ENCODE data around the gene MYOD1. TPM values are rescaled to one million over a fixed set of nuclear protein-coding genes. Genes with fewer than 3 reads are reported as not detected.

The MYOD1 gene
- total RNA-seq, 1 donor from 2014 or later, result 2.3 TPM

GRCh38 chr11:17734986-17735817 lies 15.8 kb downstream of the MYOD1 start:
- peak; percentile 32 for DNase-seq

- DNase-seq, result no peak
Observed at GRCh38 chr11:17735818-17736578, 16.6 kb downstream of the MYOD1 start.

GRCh38 chr11:17736579-17736893 lies 17.2 kb downstream of the MYOD1 start:
- no peak for DNase-seq

GRCh38 chr11:17736930-17737817 lies 17.8 kb downstream of the MYOD1 start:
- DNase-seq, result no peak

- no peak for DNase-seq
Observed at GRCh38 chr11:17738151-17738973, 19.0 kb downstream of the MYOD1 start.

GRCh38 chr11:17739945-17740338 lies 20.6 kb downstream of the MYOD1 start:
- DNase-seq, result no peak

GRCh38 chr11:17740649-17741235 lies 21.4 kb downstream of the MYOD1 start:
- no peak for DNase-seq

GRCh38 chr11:17741487-17741886 lies 22.1 kb downstream of the MYOD1 start:
- DNase-seq, result no peak

- DNase-seq, result no peak
Observed at GRCh38 chr11:17742019-17742418, 22.6 kb downstream of the MYOD1 start.

- no peak for DNase-seq
Observed at GRCh38 chr11:17743026-17743807, 23.8 kb downstream of the MYOD1 start.

- DNase-seq, result no peak
Observed at GRCh38 chr11:17743808-17744119, 24.4 kb downstream of the MYOD1 start.

GRCh38 chr11:17744151-17744940 lies 25.0 kb downstream of the MYOD1 start:
- DNase-seq, result no peak

GRCh38 chr11:17745023-17745772 lies 25.8 kb downstream of the MYOD1 start:
- DNase-seq, result no peak

- no peak for DNase-seq
Observed at GRCh38 chr11:17746096-17746495, 26.7 kb downstream of the MYOD1 start.

GRCh38 chr11:17747131-17747955 lies 28.0 kb downstream of the MYOD1 start:
- no peak for DNase-seq

GRCh38 chr11:17748044-17748443 lies 28.7 kb downstream of the MYOD1 start:
- no peak for DNase-seq

- DNase-seq, result no peak
Observed at GRCh38 chr11:17748761-17749721, 29.7 kb downstream of the MYOD1 start.
